B cell (primary cell): ENCODE data around the gene DDA1. TPM values are rescaled to one million over a fixed set of nuclear protein-coding genes. Genes with fewer than 3 reads are reported as not detected.

Experiments
- ATAC-seq: fragments of 200-7000 bp; cut with Tn5 transposase; one replicate; pipeline ENCODE4 v1.10.0; 2021; ENCODE audit warnings: low read depth, mild to moderate bottlenecking, moderate number of reproducible peaks, moderate library complexity
- CTCF ChIA-PET: fragments of 350-600 bp; sonication (Branson Sonifier 250); formaldehyde crosslinking; loops from one replicate; lab custom pipeline; 2021; ENCODE audit warnings: antibody characterized with exemption, inconsistent platforms; lab: Charles Lee
- POLR2A ChIA-PET: fragments of 350-600 bp; sonication (Branson Sonifier 250); formaldehyde crosslinking; loops from one replicate; lab custom pipeline; 2021; ENCODE audit warnings: antibody characterized with exemption; lab: Charles Lee
- DNase-seq: peaks from one replicate; pipeline ENCODE4 v3.0.0; 2013
- H2AFZ ChIP-seq: 2 replicates; pipeline ENCODE4 v1.6.1; 2012; ENCODE audit warnings: mild to moderate bottlenecking, low read depth, low read length; ENCODE audit not compliant: insufficient read depth, poor library complexity, severe bottlenecking
- H3K27ac ChIP-seq, 2 donors: 1 replicate in 1 of 2; 2 replicates in 1 of 2; pipeline ENCODE4 v1.5.1; 2012 to 2013; ENCODE audit warnings: low read length in 2 of 2, mild to moderate bottlenecking in 2 of 2, moderate library complexity in 1 of 2
- H3K27me3 ChIP-seq, 4 experiments: fragments of 200-600 bp in 1 of 4; sonication (generic) in 1 of 4; replicated peaks in 1 of 4; 1 replicate in 2 of 4; 2 replicates in 2 of 4; pipeline versions ENCODE4 v1.6.1 to v1.7.0; 2013 to 2016; ENCODE audit warnings: low read length in 3 of 4, mild to moderate bottlenecking in 2 of 4, mixed read lengths in 1 of 4, moderate library complexity in 1 of 4; ENCODE audit not compliant: insufficient read depth in 4 of 4, control insufficient read depth in 3 of 4; ENCODE audit errors: control extremely low read depth in 1 of 4
- H3K36me3 ChIP-seq, 2 experiments: replicated peaks in 1 of 2; 1 replicate in 1 of 2; 2 replicates in 1 of 2; pipeline versions ENCODE4 v1.6.1 to v1.7.1; 2013; ENCODE audit warnings: low read length in 1 of 2; ENCODE audit not compliant: insufficient read depth in 2 of 2, control insufficient read depth in 1 of 2; ENCODE audit errors: control extremely low read depth in 1 of 2, extremely low read depth in 1 of 2
- H3K4me1 ChIP-seq, 2 donors: fragments of 200-600 bp in 1 of 2; sonication (generic) in 1 of 2; 1 replicate in 1 of 2; 2 replicates in 1 of 2; pipeline versions ENCODE4 v1.5.1 to v1.6.1; 2013 to 2017; ENCODE audit warnings: low read length in 2 of 2; ENCODE audit not compliant: control insufficient read depth in 2 of 2, insufficient read depth in 2 of 2
- H3K4me2 ChIP-seq: replicated peaks from 2 replicates; pipeline ENCODE3; 2012; ENCODE audit warnings: mild to moderate bottlenecking, low read depth, low read length; ENCODE audit not compliant: poor library complexity, severe bottlenecking
- H3K4me3 ChIP-seq, 5 experiments: fragments of 200-600 bp in 1 of 5; sonication (generic) in 1 of 5; 1 replicate in 3 of 5; 2 replicates in 2 of 5; pipeline versions ENCODE4 v1.5.1 to v1.7.0; 2011 to 2016; ENCODE audit warnings: low read length in 4 of 5, mild to moderate bottlenecking in 4 of 5, low read depth in 2 of 5, control low read depth in 1 of 5, moderate library complexity in 1 of 5; ENCODE audit not compliant: insufficient read depth in 1 of 5; ENCODE audit errors: control extremely low read depth in 1 of 5, extremely low read depth in 1 of 5
- H3K79me2 ChIP-seq: fragments of 200-600 bp; sonication (generic); one replicate; pipeline ENCODE4 v1.6.0; 2016; ENCODE audit warnings: low read length; ENCODE audit not compliant: control insufficient read depth, insufficient read depth
- H3K9ac ChIP-seq: fragments of 200-600 bp; sonication (generic); 2 replicates; pipeline ENCODE4 v1.6.1; 2017; ENCODE audit warnings: mild to moderate bottlenecking, low read length, moderate library complexity
- H3K9me3 ChIP-seq, 3 donors: one replicate each; pipeline versions ENCODE4 v1.6.1 to v1.7.1; 2013; ENCODE audit warnings: low read length in 2 of 3; ENCODE audit not compliant: control insufficient read depth in 2 of 3, insufficient read depth in 1 of 3; ENCODE audit errors: control extremely low read depth in 1 of 3
- H4K20me1 ChIP-seq: 2 replicates; pipeline ENCODE4 v1.6.0; 2012; ENCODE audit warnings: mild to moderate bottlenecking, low read length; ENCODE audit not compliant: insufficient read depth, control insufficient read depth, poor library complexity, severe bottlenecking
- H3K27ac Mint-ChIP-seq: one replicate; pipeline ENCODE4 v1.8.0; 2021; ENCODE audit warnings: mixed read lengths
- H3K27me3 Mint-ChIP-seq: one replicate; pipeline ENCODE4 v1.8.0; 2021; ENCODE audit warnings: mixed read lengths
- H3K4me1 Mint-ChIP-seq: one replicate; pipeline ENCODE4 v1.8.0; 2021; ENCODE audit warnings: mixed read lengths
- H3K4me3 Mint-ChIP-seq: one replicate; pipeline ENCODE4 v1.8.0; 2021; ENCODE audit warnings: mixed read lengths
- H3K9me3 Mint-ChIP-seq: one replicate; pipeline ENCODE4 v1.8.0; 2022; ENCODE audit warnings: mixed read lengths; ENCODE audit not compliant: insufficient read depth
- EZH2 ChIP-seq: IDR thresholded peaks from 2 replicates; pipeline ENCODE4 v1.6.1; 2012; ENCODE audit warnings: borderline replicate concordance, low read depth, mild to moderate bottlenecking, moderate library complexity, low read length; ENCODE audit not compliant: insufficient read depth, poor library complexity, severe bottlenecking
- WGBS: methylation state at CpG from one replicate; pipeline ENCODE4 v1.1.5; 2013; ENCODE audit warnings: missing lambda C conversion rate; ENCODE audit not compliant: insufficient coverage; 5-methylcytosine and 5-hydroxymethylcytosine counted together
- intact Hi-C: fragments of 100-400 bp; cut with micrococcal nuclease; formaldehyde crosslinking; loops from one replicate; pipeline ENCODE4 v1.10.0; 2022
- polyA plus RNA-seq: library from polyadenylated mRNA; depleted of rRNA; stranded (reverse); fragments of >200 nt; gene quantifications from 2 replicates; pipeline ENCODE4 v1.2.3, GENCODE V29; 2012
- total RNA-seq, 2 donors: library from RNA; stranded (reverse); fragments of 120-200 nt in 1 of 2; gene quantifications; 1 replicate in 1 of 2; 2 replicates in 1 of 2; pipeline versions ENCODE4 v1.2.3 to v1.2.4, GENCODE V29; 2013 to 2022
- TF ChIP-seq, protein P1 (sequence below): fragments of 200-600 bp; IDR thresholded peaks from one replicate; pipeline ENCODE4 v1.8.0; 2022; ENCODE audit warnings: antibody characterized with exemption, mild to moderate bottlenecking

Gene DDA1
- total and polyA plus RNA-seq, 2 donors (not counting 1 experiment from before 2014, with no cell fraction given), result 38.4 TPM

DNA sequence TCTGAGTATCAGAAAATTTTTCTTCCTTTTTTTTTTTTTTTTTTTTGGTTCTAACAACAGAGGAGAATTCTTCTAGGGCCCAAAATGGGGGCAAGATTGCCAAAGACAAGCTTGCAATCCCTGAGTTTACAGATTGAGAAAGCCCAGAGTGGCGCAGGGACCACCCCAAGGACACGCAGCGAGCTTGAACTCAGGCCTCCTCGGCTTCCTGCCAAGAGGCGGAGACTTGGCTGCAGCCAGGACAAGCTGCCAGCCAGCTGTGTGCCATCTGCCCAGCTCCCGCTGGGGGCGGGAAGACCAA, 4.2 kb upstream of the DDA1 start:
- intact Hi-C loops, result loop anchor here (1.0 to 10.0 kb wide), 9 partner anchors 13 to 718 kb away; partner anchors contain the start of genes BABAM1, HAUS8, MYO9B and OCEL1
- Mint-ChIP-seq H3K4me1 (peaks cover 50% of the 10 kb centered on the region), H3K4me3 (peak overlapping the region; percentile 91), H3K27me3 (no peaks in the 10 kb centered on the region), H3K9me3 (no peaks in the 10 kb centered on the region), H3K27ac (peak overlapping the region; percentile 90)
- no peak for TF ChIP-seq EZH2
- TF ChIP-seq, protein P1, sequence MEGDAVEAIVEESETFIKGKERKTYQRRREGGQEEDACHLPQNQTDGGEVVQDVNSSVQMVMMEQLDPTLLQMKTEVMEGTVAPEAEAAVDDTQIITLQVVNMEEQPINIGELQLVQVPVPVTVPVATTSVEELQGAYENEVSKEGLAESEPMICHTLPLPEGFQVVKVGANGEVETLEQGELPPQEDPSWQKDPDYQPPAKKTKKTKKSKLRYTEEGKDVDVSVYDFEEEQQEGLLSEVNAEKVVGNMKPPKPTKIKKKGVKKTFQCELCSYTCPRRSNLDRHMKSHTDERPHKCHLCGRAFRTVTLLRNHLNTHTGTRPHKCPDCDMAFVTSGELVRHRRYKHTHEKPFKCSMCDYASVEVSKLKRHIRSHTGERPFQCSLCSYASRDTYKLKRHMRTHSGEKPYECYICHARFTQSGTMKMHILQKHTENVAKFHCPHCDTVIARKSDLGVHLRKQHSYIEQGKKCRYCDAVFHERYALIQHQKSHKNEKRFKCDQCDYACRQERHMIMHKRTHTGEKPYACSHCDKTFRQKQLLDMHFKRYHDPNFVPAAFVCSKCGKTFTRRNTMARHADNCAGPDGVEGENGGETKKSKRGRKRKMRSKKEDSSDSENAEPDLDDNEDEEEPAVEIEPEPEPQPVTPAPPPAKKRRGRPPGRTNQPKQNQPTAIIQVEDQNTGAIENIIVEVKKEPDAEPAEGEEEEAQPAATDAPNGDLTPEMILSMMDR, result no peak
- CTCF ChIA-PET, result interaction anchor here (0.6 to 2.9 kb wide), 18 partner anchors 11 to 234 kb away, joined by 3 to 18 read pairs (median 4); partner anchors contain the start of genes ANKLE1, ANO8, BABAM1 and USE1
- ATAC-seq (no peak), DNase-seq (no peak)
- H3K9me3 ChIP-seq, result no peaks in the 10 kb centered on the region
- H3K4me3 ChIP-seq, result peak overlapping the region in 3 of 5 experiments; percentile 6 to 38 (median 20)
- 5% methylated on average over 7 of the region's 7 CpGs for WGBS
- POLR2A ChIA-PET, result interaction anchor here (0.6 to 1.5 kb wide), 16 partner anchors 13 to 1356 kb away, joined by 3 to 12 read pairs (median 7); partner anchors contain the start of genes BABAM1 and USE1
- H3K79me2 ChIP-seq, result peaks cover 44% of the 10 kb centered on the region
- H3K36me3 ChIP-seq, result no peaks in the 10 kb centered on the region
- peak overlapping the region; percentile 37 to 57 for H3K27ac ChIP-seq
- H2AFZ ChIP-seq, result peak overlapping the region; percentile 83
- H3K4me2 ChIP-seq, result peak overlapping the region; percentile 96
- H3K4me1 ChIP-seq, result peaks cover 33 to 51% of the 10 kb centered on the region in 2 donors
- H3K9ac ChIP-seq, result no peak overlapping the region
- peaks cover 8% of the 10 kb centered on the region for H4K20me1 ChIP-seq
- no peaks in the 10 kb centered on the region for H3K27me3 ChIP-seq
